Muscle layer of duodenum (tissue), 2 donors: Measurements from ENCODE around the gene TOLLIP.
A peak's percentile ranks its signal among the peaks of the same experiment; 100 is the strongest.

Source experiments
- H3K27ac ChIP-seq: one replicate; pipeline ENCODE4 v1.7.0; 2013; ENCODE audit warnings: mild to moderate bottlenecking, low read length
- H3K27me3 ChIP-seq: one replicate; pipeline ENCODE4 v1.7.0; 2013; ENCODE audit warnings: low read depth, mild to moderate bottlenecking, control low read depth, low read length
- H3K36me3 ChIP-seq, 2 donors: one replicate each; pipeline ENCODE4 v1.7.0; 2013; ENCODE audit warnings: low read length in 2 of 2, control low read depth in 1 of 2, mild to moderate bottlenecking in 1 of 2; ENCODE audit not compliant: insufficient read depth in 2 of 2, control insufficient read depth in 1 of 2
- H3K4me1 ChIP-seq, 2 donors: one replicate each; pipeline ENCODE4 v1.7.0; 2013; ENCODE audit warnings: low read length in 2 of 2, mild to moderate bottlenecking in 2 of 2, control low read depth in 1 of 2, moderate library complexity in 1 of 2; ENCODE audit not compliant: insufficient read depth in 2 of 2, control insufficient read depth in 1 of 2
- H3K4me3 ChIP-seq, 2 donors: one replicate each; pipeline ENCODE4 v1.7.0; 2013; ENCODE audit warnings: low read length in 2 of 2, low read depth in 1 of 2, mild to moderate bottlenecking in 1 of 2
- H3K9me3 ChIP-seq, 2 donors: one replicate each; pipeline ENCODE4 v1.7.0; 2013; ENCODE audit warnings: low read length in 2 of 2, control low read depth in 1 of 2, mild to moderate bottlenecking in 1 of 2; ENCODE audit not compliant: control insufficient read depth in 1 of 2
- donor health status: healthy.

Gene TOLLIP

GRCh38 chr11:1300569-1301187 lies 8.8 kb downstream of the TOLLIP start:
- Histone ChIP-seq H3K4me1 (peaks cover 18 to 61% of the 10 kb centered on the region in 2 donors), H3K9me3 (no peaks in the 10 kb centered on the region), H3K4me3 (no peak overlapping the region), H3K36me3 (peaks cover 0 to 12% of the 10 kb centered on the region in 2 donors), H3K27ac (no peak overlapping the region), H3K27me3 (no peaks in the 10 kb centered on the region)

- peaks cover 0 to 16% of the 10 kb centered on the region in 2 donors for H3K36me3 ChIP-seq
- no peak overlapping the region for H3K4me3 ChIP-seq
- H3K27me3 ChIP-seq: no peaks in the 10 kb centered on the region
- H3K9me3 ChIP-seq: no peaks in the 10 kb centered on the region
- H3K27ac ChIP-seq: no peak overlapping the region
- peaks cover 18 to 61% of the 10 kb centered on the region in 2 donors for H3K4me1 ChIP-seq
Observed at GRCh38 chr11:1300121-1300520, 9.3 kb downstream of the TOLLIP start.

GRCh38 chr11:1299621-1300020 lies 9.8 kb downstream of the TOLLIP start:
- H3K27me3 ChIP-seq: no peaks in the 10 kb centered on the region
- peaks cover 0 to 20% of the 10 kb centered on the region in 2 donors for H3K36me3 ChIP-seq
- H3K4me3 ChIP-seq: peak overlapping the region in 1 of 2 donors; percentile 31
- no peak overlapping the region for H3K27ac ChIP-seq
- H3K4me1 ChIP-seq: peaks cover 14 to 61% of the 10 kb centered on the region in 2 donors
- H3K9me3 ChIP-seq: no peaks in the 10 kb centered on the region

- H3K27me3 ChIP-seq: no peaks in the 10 kb centered on the region
- H3K36me3 ChIP-seq: peaks cover 0 to 23% of the 10 kb centered on the region in 2 donors
- peak overlapping the region in 1 of 2 donors; percentile 31 for H3K4me3 ChIP-seq
- H3K4me1 ChIP-seq: peaks cover 12 to 54% of the 10 kb centered on the region in 2 donors
- H3K27ac ChIP-seq: peak overlapping the region; percentile 60
- H3K9me3 ChIP-seq: no peaks in the 10 kb centered on the region
Observed at GRCh38 chr11:1298695-1299492, 10.5 kb downstream of the TOLLIP start.

GRCh38 chr11:1297576-1298473 lies 11.6 kb downstream of the TOLLIP start:
- Histone ChIP-seq H3K9me3 (no peaks in the 10 kb centered on the region), H3K27ac (no peak overlapping the region), H3K4me3 (no peak overlapping the region), H3K27me3 (no peaks in the 10 kb centered on the region), H3K4me1 (peaks cover 12 to 43% of the 10 kb centered on the region in 2 donors), H3K36me3 (peaks cover 0 to 34% of the 10 kb centered on the region in 2 donors)

- H3K4me3 ChIP-seq: no peak overlapping the region
- no peaks in the 10 kb centered on the region for H3K9me3 ChIP-seq
- H3K36me3 ChIP-seq: peaks cover 0 to 40% of the 10 kb centered on the region in 2 donors
- H3K27me3 ChIP-seq: no peaks in the 10 kb centered on the region
- H3K4me1 ChIP-seq: peaks cover 12 to 36% of the 10 kb centered on the region in 2 donors
- H3K27ac ChIP-seq: no peak overlapping the region
Observed at GRCh38 chr11:1297011-1297575, 12.3 kb downstream of the TOLLIP start.

- Histone ChIP-seq H3K9me3 (no peaks in the 10 kb centered on the region), H3K4me3 (no peak overlapping the region), H3K27ac (no peak overlapping the region), H3K4me1 (peaks cover 12 to 32% of the 10 kb centered on the region in 2 donors), H3K27me3 (no peaks in the 10 kb centered on the region), H3K36me3 (peaks cover 0 to 43% of the 10 kb centered on the region in 2 donors)
Observed at GRCh38 chr11:1296287-1296686, 13.1 kb downstream of the TOLLIP start.

GRCh38 chr11:1295591-1295990 lies 13.8 kb downstream of the TOLLIP start:
- Histone ChIP-seq H3K4me3 (no peak overlapping the region), H3K4me1 (peaks cover 12 to 30% of the 10 kb centered on the region in 2 donors), H3K27ac (no peak overlapping the region), H3K9me3 (no peaks in the 10 kb centered on the region), H3K36me3 (peaks cover 4 to 46% of the 10 kb centered on the region in 2 donors), H3K27me3 (no peaks in the 10 kb centered on the region)

- peaks cover 12 to 28% of the 10 kb centered on the region in 2 donors for H3K4me1 ChIP-seq
- H3K9me3 ChIP-seq: no peaks in the 10 kb centered on the region
- H3K27ac ChIP-seq: no peak overlapping the region
- peaks cover 7 to 51% of the 10 kb centered on the region in 2 donors for H3K36me3 ChIP-seq
- H3K4me3 ChIP-seq: no peak overlapping the region
- H3K27me3 ChIP-seq: no peaks in the 10 kb centered on the region
Observed at GRCh38 chr11:1295086-1295485, 14.3 kb downstream of the TOLLIP start.

- Histone ChIP-seq H3K27ac (no peak overlapping the region), H3K36me3 (peaks cover 13 to 65% of the 10 kb centered on the region in 2 donors), H3K9me3 (no peaks in the 10 kb centered on the region), H3K4me1 (peaks cover under 1 to 15% of the 10 kb centered on the region in 2 donors), H3K4me3 (no peak overlapping the region), H3K27me3 (no peaks in the 10 kb centered on the region)
Observed at GRCh38 chr11:1293619-1294015, 15.8 kb downstream of the TOLLIP start.
